Activated CD4-positive, alpha-beta T cell treated with anti-CD3 and anti-CD28 coated beads for 36 hours (primary cell): ENCODE results near the gene KIAA1328. TPM values are rescaled to one million over a fixed set of nuclear protein-coding genes. Genes with fewer than 3 reads are reported as not detected.

Experiments
- ATAC-seq: fragments of 200-7000 bp; cut with Tn5 transposase; one replicate; pipeline ENCODE4 v1.10.0; 2021; ENCODE audit warnings: mild to moderate bottlenecking, moderate library complexity
- CTCF ChIA-PET: fragments of 350-600 bp; sonication (Branson Sonifier 250); formaldehyde crosslinking; loops from one replicate; lab custom pipeline; 2021; ENCODE audit warnings: antibody characterized with exemption; lab: Charles Lee
- POLR2A ChIA-PET: fragments of 350-600 bp; sonication (Branson Sonifier 250); formaldehyde crosslinking; loops from one replicate; lab custom pipeline; 2021; ENCODE audit warnings: antibody characterized with exemption, inconsistent platforms; lab: Charles Lee
- DNase-seq: peaks from one replicate; pipeline ENCODE4 v3.0.0-alpha.2; 2020
- H3K27ac Mint-ChIP-seq: one replicate; pipeline ENCODE4 v1.8.0; 2021; ENCODE audit warnings: mixed read lengths
- H3K27me3 Mint-ChIP-seq: one replicate; pipeline ENCODE4 v1.8.0; 2021; ENCODE audit warnings: mixed read lengths
- H3K36me3 Mint-ChIP-seq: one replicate; pipeline ENCODE4 v1.8.0; 2021; ENCODE audit warnings: low read depth, mixed read lengths
- H3K4me1 Mint-ChIP-seq: one replicate; pipeline ENCODE4 v1.8.0; 2021; ENCODE audit warnings: mixed read lengths
- H3K4me3 Mint-ChIP-seq: one replicate; pipeline ENCODE4 v1.8.0; 2021; ENCODE audit warnings: mild to moderate bottlenecking, moderate library complexity, mixed read lengths
- H3K9me3 Mint-ChIP-seq: one replicate; pipeline ENCODE4 v1.8.0; 2021; ENCODE audit warnings: low read depth, mixed read lengths
- intact Hi-C, 2 experiments: fragments of 100-400 bp; cut with DNase I in 1 of 2; cut with micrococcal nuclease in 1 of 2; formaldehyde crosslinking; loops; one replicate each; pipeline versions ENCODE4 v1.14.2 to v1.15.1; 2022 to 2024; cut with DNase I, micrococcal nuclease
- total RNA-seq, 2 experiments: library from RNA; stranded (reverse); gene quantifications; one replicate each; pipeline ENCODE4 v1.2.3, GENCODE V29; 2021

The KIAA1328 gene
- total RNA-seq, 2 experiments from 2014 or later = 5.8 to 7.4 TPM

DNA sequence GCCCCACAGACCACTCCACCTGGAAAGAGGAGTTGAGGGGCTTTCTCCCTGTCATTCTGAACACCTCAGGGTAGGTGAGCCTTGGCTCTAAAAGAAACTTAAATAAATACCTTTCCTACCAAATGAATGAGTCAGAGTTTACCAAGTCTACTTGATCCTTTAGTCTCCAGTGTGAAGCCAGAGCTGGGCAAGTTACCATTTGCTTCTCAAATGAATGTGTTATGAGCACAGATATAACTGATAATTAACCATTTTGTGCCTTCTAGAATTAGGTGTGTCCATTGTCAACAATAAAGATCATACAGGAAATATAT is 347.7 kb downstream of the KIAA1328 start:
- intact Hi-C loops = no loop called here
- DNase-seq (no peak), ATAC-seq (no peak)
- H3K4me3 Mint-ChIP-seq = no peak overlapping the region
- H3K4me1 Mint-ChIP-seq = no peaks in the 10 kb centered on the region
- H3K36me3 Mint-ChIP-seq = peaks cover 16% of the 10 kb centered on the region
- no peaks in the 10 kb centered on the region for H3K9me3 Mint-ChIP-seq
- CTCF ChIA-PET = interaction anchor here (0.6 kb wide), 1 partner anchor 1462 kb away, joined by 3 read pairs; no protein-coding TSS in a partner anchor
- POLR2A ChIA-PET = no interaction called here
- H3K27me3 Mint-ChIP-seq = no peaks in the 10 kb centered on the region
- H3K27ac Mint-ChIP-seq = no peak overlapping the region

DNA sequence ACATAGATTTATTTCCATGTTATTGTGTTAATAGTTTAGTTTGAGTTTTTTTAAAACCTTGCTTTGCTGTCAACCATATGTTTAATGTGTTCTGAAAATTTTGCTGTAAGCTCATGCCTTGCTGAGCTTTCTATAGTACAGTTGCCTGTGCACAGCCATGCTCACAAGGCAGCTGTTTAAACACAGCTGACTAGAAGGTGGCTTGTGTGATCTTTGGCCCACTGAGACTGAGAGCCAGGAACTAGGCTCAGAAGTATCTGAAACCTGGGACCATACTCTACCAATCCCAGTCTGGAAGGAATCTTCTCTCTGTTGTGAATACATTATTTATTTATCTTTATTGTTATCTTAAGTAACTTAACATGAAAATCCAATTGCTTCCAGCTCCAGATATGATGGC is 350.5 kb downstream of the KIAA1328 start:
- Mint-ChIP-seq H3K4me1 (no peaks in the 10 kb centered on the region), H3K27ac (no peak overlapping the region), H3K36me3 (peaks cover 7% of the 10 kb centered on the region), H3K4me3 (no peak overlapping the region), H3K27me3 (no peaks in the 10 kb centered on the region), H3K9me3 (no peaks in the 10 kb centered on the region)
- intact Hi-C loops = no loop called here
- ChIA-PET POLR2A (no interaction called here), CTCF (no interaction called here)
- DNase-seq = no peak
- ATAC-seq = no peak

DNA sequence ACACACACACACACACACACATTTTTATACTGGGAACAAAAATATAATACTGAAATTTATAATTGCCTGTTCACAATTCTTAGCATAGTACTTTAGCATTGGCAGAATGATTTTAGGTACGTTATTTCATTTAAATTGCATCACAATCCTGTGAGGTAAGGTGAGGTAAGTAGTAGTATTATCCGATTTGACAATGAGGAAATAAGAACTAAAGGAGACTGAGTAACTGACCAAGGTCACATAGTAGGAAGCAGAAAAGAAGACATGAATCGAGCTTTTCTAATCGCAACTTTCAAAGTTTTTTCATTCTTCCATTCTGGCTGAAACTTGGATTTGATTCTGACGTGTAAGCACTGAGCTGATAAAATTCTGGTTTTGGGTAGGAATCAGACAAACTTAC is 351.2 kb downstream of the KIAA1328 start:
- ChIA-PET CTCF (no interaction called here), POLR2A (no interaction called here)
- DNase-seq (no peak), ATAC-seq (no peak)
- intact Hi-C loops = no loop called here
- Mint-ChIP-seq H3K4me3 (no peak overlapping the region), H3K4me1 (no peaks in the 10 kb centered on the region), H3K36me3 (peaks cover 7% of the 10 kb centered on the region), H3K9me3 (no peaks in the 10 kb centered on the region), H3K27me3 (no peaks in the 10 kb centered on the region), H3K27ac (no peak overlapping the region)

DNA sequence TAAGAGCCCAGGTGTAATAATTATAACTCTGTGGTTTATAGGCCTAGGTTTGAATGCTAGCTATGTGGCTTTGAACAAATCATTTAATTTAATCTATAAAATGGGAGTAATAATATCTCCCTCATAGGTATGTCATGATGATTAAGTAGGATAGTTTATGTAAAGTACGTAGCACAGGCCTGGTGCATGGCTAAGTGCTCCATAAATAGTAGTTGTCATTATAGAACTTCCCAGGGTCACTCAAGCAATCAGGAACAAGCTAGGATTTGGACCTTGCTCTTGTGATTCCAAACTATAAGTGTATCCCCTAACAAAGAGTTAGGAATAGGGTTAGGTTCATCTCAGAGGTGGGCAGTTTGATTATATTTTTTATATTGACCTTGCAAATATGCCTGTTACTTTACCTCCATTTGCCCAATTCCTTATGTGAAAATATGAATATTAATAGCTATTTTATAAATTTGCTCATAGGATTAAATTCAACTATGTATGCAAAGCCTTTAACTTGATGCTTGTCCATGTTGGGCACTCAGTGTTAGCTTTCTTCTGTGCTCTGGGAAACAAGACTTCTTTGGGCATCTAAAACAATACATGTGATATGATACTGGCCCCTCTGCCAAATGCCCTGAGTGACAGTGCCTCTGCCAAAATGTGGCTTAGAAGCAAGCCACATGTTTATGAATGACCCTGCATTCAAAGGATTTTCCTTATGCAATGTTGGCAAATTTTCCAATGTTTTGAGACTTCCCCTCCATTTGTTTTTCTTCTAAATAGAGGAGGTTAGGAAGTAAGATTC is 353.6 kb downstream of the KIAA1328 start:
- H3K36me3 Mint-ChIP-seq = peaks cover 1% of the 10 kb centered on the region
- H3K9me3 Mint-ChIP-seq = no peaks in the 10 kb centered on the region
- intact Hi-C loops = no loop called here
- no peak overlapping the region for H3K4me3 Mint-ChIP-seq
- ChIA-PET POLR2A (no interaction called here), CTCF (no interaction called here)
- ATAC-seq = no peak
- H3K27me3 Mint-ChIP-seq = no peaks in the 10 kb centered on the region
- H3K4me1 Mint-ChIP-seq = no peaks in the 10 kb centered on the region
- H3K27ac Mint-ChIP-seq = no peak overlapping the region
- DNase-seq = no peak

DNA sequence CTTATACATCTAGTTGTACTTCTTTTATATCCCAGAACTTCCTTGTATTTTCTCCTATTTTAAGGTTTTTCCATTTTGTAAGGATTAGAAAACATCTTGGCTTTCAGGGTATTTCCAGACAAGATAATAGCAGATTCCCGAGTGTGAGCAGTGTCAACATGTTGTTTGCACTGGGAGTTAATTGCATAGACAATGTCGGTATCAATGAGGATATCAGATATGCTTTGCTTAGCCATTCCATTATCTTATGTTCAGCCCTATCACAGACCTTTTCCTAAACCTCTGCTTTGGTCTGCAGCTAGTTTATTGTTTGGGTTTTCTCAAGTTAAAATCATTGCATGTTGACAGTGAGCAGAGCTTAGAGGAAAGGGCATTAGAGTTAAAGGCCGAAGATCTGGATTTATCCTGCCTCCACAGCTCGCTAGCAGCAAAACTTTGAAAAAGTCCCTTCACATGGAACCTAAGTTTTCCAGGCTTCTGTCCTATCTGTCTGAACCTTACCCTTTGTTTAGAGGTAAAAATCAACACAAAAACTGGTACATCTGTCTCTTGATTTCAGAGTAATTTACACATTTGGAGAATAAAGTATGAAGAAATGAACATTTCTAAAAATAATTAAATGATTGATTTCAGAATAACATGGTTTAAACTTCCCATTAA is 355.4 kb downstream of the KIAA1328 start:
- intact Hi-C loops = no loop called here
- H3K4me1 Mint-ChIP-seq = no peaks in the 10 kb centered on the region

DNA sequence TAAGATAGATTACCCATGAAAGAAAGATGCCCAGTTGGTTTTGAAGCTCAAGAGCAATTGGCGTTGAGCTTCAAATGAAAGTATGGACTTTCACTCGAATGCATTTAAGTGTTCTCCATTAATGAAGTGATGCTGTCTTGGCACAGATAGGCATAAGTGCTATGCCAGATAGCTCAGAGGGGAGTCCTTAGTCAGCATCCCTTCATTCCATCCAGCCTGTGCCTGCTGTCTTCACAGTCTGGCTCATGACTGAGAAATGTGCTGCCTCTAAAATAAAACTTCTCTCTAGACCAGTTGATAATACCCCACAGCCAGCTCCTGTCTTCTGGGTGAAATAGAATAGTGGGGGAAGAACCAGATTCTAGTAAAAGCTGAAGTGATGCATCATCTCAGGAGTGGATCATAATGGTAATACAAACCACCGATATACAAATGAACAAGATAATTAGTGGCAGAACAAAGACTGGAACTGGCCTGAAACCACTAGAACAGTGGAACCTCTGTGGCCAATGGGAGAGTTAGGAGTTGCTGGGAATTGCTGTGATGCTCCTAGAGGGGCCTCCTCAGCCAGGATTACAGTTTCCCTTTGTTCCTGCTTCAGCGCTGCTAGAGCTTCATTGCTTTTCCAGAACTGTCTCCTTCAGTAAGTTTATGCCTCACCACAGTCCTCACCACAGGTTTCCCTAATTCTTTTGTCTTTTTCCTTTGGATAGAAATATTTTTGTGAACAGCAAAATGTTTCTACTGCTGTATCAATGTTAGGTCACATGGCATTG is 359.3 kb downstream of the KIAA1328 start:
- ATAC-seq = no peak
- POLR2A ChIA-PET = no interaction called here
- no peaks in the 10 kb centered on the region for H3K9me3 Mint-ChIP-seq

More for the DNA sequence above, 355.4 kb downstream of the KIAA1328 start:
- Mint-ChIP-seq H3K9me3 (no peaks in the 10 kb centered on the region), H3K27me3 (no peaks in the 10 kb centered on the region), H3K4me3 (no peak overlapping the region), H3K27ac (no peak overlapping the region), H3K36me3 (peaks cover 1% of the 10 kb centered on the region)
- DNase-seq (no peak), ATAC-seq (no peak)
- POLR2A ChIA-PET = no interaction called here
- CTCF ChIA-PET = no interaction called here

DNA sequence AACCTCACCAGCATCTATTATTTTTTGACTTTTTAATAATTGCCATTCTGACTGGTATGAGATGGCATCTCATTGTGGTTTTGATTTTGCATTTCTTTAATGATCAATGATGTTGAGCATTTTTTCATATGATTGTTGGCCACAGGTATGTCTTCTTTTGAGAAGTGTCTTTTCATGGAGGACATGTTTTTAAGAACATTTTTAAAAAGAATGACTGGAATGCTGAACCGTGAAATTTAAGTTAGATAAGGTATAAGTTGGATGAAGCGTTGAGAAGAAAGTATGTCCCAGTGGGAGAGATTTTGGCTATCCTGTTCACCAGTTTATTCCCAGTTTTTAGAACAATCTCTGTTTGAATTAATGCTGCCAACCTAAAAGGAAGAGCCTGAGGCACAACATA is 370.8 kb downstream of the KIAA1328 start:
- Mint-ChIP-seq H3K36me3 (peaks cover 20% of the 10 kb centered on the region), H3K27me3 (no peaks in the 10 kb centered on the region), H3K4me1 (no peaks in the 10 kb centered on the region), H3K27ac (no peak overlapping the region), H3K9me3 (peaks cover 14% of the 10 kb centered on the region), H3K4me3 (no peak overlapping the region)
- no peak for DNase-seq
- no peak for ATAC-seq
- intact Hi-C loops = no loop called here
- POLR2A ChIA-PET = no interaction called here
- CTCF ChIA-PET = no interaction called here

More for the DNA sequence above, 359.3 kb downstream of the KIAA1328 start:
- Mint-ChIP-seq H3K27me3 (no peaks in the 10 kb centered on the region), H3K4me3 (no peak overlapping the region), H3K36me3 (no peaks in the 10 kb centered on the region), H3K4me1 (no peaks in the 10 kb centered on the region), H3K27ac (no peak overlapping the region)
- CTCF ChIA-PET = interaction anchor here (0.7 kb wide), 1 partner anchor 16 kb away, joined by 4 read pairs; no protein-coding TSS in a partner anchor
- intact Hi-C loops = no loop called here
- no peak for DNase-seq

DNA sequence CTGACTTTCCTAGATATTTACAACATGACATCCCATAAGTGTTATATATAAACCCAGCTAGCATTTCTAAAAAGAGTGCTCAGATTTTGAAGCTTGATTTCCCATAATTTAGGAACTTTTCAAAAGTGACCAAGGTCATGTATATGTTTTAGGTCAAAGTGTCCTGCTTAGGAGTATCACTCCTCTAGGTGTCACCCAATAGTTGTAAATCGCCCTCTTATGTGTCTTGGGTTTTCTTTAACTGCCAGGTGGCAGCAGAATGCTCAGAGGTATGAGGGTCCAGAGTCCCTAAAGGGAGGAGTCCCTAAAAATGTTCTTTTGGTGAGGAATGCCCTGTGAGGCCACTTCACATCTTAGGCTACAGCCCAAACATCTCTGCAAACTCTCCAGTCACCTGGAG is 378.4 kb downstream of the KIAA1328 start:
- ATAC-seq = no peak
- ChIA-PET CTCF (no interaction called here), POLR2A (no interaction called here)
- intact Hi-C loops = no loop called here
- no peaks in the 10 kb centered on the region for H3K4me1 Mint-ChIP-seq
- H3K27me3 Mint-ChIP-seq = no peaks in the 10 kb centered on the region
- no peak overlapping the region for H3K4me3 Mint-ChIP-seq
- no peak for DNase-seq
- H3K36me3 Mint-ChIP-seq = no peaks in the 10 kb centered on the region
- no peak overlapping the region for H3K27ac Mint-ChIP-seq
- peaks cover 7% of the 10 kb centered on the region for H3K9me3 Mint-ChIP-seq

DNA sequence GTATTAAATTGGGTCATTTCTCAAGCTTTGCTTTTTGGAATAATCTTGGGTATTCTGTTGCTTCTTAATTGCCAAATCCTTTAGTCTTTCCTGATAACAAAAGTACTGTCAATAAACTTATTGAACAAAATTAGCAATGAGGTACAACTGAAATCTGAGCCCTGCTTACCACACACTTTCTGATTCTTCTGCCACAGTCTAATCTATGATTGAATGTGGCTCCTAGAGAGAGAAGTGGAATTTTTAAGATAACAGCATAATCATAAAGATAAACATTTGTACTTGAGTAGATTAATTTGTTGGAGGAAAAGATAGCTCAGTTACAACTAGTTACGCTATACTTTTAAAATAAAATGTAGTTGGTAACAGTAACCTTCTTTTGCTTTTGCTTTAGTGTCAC is 381.9 kb downstream of the KIAA1328 start:
- ATAC-seq = no peak
- Mint-ChIP-seq H3K27ac (no peak overlapping the region), H3K4me3 (no peak overlapping the region), H3K9me3 (peaks cover 7% of the 10 kb centered on the region), H3K27me3 (no peaks in the 10 kb centered on the region), H3K36me3 (peaks cover 8% of the 10 kb centered on the region), H3K4me1 (no peaks in the 10 kb centered on the region)
- CTCF ChIA-PET = no interaction called here
- intact Hi-C loops = no loop called here
- no peak for DNase-seq
- POLR2A ChIA-PET = no interaction called here

DNA sequence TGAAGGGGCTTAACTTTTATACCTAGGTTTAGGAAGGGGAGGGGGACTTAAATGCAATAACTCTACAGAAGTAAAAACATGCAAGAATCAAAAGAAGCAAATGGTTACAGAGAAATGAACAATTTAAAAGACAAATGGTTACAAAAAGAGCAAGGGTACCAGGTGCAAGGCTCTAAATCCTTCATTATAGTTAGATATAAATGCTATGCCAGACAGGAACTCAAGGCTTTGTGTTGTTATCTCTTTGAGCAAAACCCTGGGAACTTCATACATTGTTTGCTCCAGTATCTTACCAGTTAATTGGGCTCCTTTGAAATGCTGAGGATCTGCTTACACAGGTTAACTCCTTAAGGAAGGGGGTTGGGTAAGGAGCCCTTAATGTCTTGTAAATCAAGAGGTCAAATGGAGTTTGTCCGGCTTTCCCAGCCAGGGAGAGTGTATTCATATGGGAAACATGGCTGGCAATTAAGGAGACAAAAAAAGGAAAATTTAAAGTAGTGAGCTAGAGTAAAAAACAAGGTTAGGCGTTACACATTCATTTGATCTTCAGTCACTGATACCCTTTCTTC is 389.2 kb downstream of the KIAA1328 start:
- ChIA-PET CTCF (no interaction called here), POLR2A (interaction anchor here (0.5 kb wide), 1 partner anchor 60 kb away, joined by 8 read pairs; no protein-coding TSS in a partner anchor)
- no peak for DNase-seq
- intact Hi-C loops = no loop called here
- H3K27me3 Mint-ChIP-seq = no peaks in the 10 kb centered on the region
- H3K4me3 Mint-ChIP-seq = no peak overlapping the region
- H3K4me1 Mint-ChIP-seq = peaks cover 2% of the 10 kb centered on the region
- no peak for ATAC-seq
- peaks cover 12% of the 10 kb centered on the region for H3K36me3 Mint-ChIP-seq
- H3K27ac Mint-ChIP-seq = no peak overlapping the region
- H3K9me3 Mint-ChIP-seq = peaks cover 12% of the 10 kb centered on the region

DNA sequence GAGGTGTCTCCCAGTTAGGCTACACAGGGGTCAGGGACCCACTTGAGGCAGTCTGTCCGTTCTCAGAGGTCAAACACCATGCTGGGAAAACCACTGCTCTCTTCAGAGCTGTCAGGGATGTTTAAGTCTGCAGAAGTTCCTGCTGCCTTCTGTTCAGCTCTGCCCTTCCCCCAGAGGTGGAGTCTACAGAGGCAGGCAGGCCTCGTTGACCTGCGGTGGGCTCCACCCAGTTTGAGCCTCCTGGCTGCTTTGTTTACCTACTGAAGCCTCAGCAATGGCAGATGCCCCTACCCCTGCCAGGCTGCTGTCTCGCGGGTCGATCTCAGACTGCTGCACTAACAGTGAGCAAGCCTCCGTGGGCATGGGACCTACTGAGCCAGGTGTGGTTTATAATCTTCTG is 390.3 kb downstream of the KIAA1328 start:
- Mint-ChIP-seq H3K27ac (no peak overlapping the region), H3K4me3 (no peak overlapping the region), H3K9me3 (peaks cover 9% of the 10 kb centered on the region), H3K27me3 (no peaks in the 10 kb centered on the region), H3K36me3 (peaks cover 6% of the 10 kb centered on the region), H3K4me1 (peaks cover 2% of the 10 kb centered on the region)
- ATAC-seq (no peak), DNase-seq (no peak)
- POLR2A ChIA-PET = no interaction called here
- intact Hi-C loops = no loop called here
- CTCF ChIA-PET = no interaction called here
